HG02610 (cell line): Measurements from ENCODE around the gene TYSND1.
"Not testable (repeated sequence)": the region's sequence is repeated elsewhere in the genome, so short reads cannot be mapped to it uniquely, and the experiment has no call there.

Source experiments
- ATAC-seq: cut with Tn5 transposase; IDR thresholded peaks from one replicate; pipeline ENCODE4 v1.9.1; 2021; ENCODE audit warnings: mild to moderate bottlenecking, moderate library complexity; ENCODE audit not compliant: unreplicated experiment

TYSND1 gene

GRCh38 chr10:70112071-70112470 is 34.4 kb downstream of the TYSND1 start:
- no peak for ATAC-seq

- ATAC-seq: no peak
Measured at GRCh38 chr10:70111496-70111895, 35.0 kb downstream of the TYSND1 start.

- ATAC-seq: no peak
Measured at GRCh38 chr10:70109064-70109729, 37.3 kb downstream of the TYSND1 start.

- peak; percentile 89 for ATAC-seq
Measured at GRCh38 chr10:70106958-70107791, 39.3 kb downstream of the TYSND1 start.

- no peak for ATAC-seq
Measured at GRCh38 chr10:70101668-70102067, 44.8 kb downstream of the TYSND1 start.

GRCh38 chr10:70101068-70101562 is 45.4 kb downstream of the TYSND1 start:
- ATAC-seq: not testable (repeated sequence)

- no peak for ATAC-seq
Measured at GRCh38 chr10:70098271-70098670, 48.2 kb downstream of the TYSND1 start.

GRCh38 chr10:70097459-70097858 is 49.0 kb downstream of the TYSND1 start:
- ATAC-seq: no peak

- no peak for ATAC-seq
Measured at GRCh38 chr10:70096705-70097420, 49.6 kb downstream of the TYSND1 start.

GRCh38 chr10:70096016-70096704 is 50.3 kb downstream of the TYSND1 start:
- no peak for ATAC-seq

GRCh38 chr10:70094250-70094649 is 52.2 kb downstream of the TYSND1 start:
- no peak for ATAC-seq

GRCh38 chr10:70093335-70093944 is 53.1 kb downstream of the TYSND1 start:
- no peak for ATAC-seq

GRCh38 chr10:70092389-70092718 is 54.1 kb downstream of the TYSND1 start:
- no peak for ATAC-seq

GRCh38 chr10:70090951-70091350 is 55.5 kb downstream of the TYSND1 start:
- no peak for ATAC-seq

- no peak for ATAC-seq
Measured at GRCh38 chr10:70090013-70090412, 56.5 kb downstream of the TYSND1 start.

GRCh38 chr10:70088308-70088698 is 58.2 kb downstream of the TYSND1 start:
- no peak for ATAC-seq
